GM21526 (cell line): ENCODE data around the gene MSI2.

ENCODE experiments used
- ATAC-seq: cut with Tn5 transposase; IDR thresholded peaks from one replicate; pipeline ENCODE4 v1.9.1; 2021; ENCODE audit warnings: moderate library complexity; ENCODE audit not compliant: unreplicated experiment, low FRiP score

Gene MSI2

GRCh38 chr17:57467801-57468200 lies 211.5 kb downstream of the MSI2 start:
- no peak for ATAC-seq

- no peak for ATAC-seq
These were observed 212.8 kb downstream of the MSI2 start for GRCh38 chr17:57468932-57469775.

GRCh38 chr17:57470906-57471305 lies 214.6 kb downstream of the MSI2 start:
- no peak for ATAC-seq

GRCh38 chr17:57471868-57472368 lies 215.6 kb downstream of the MSI2 start:
- no peak for ATAC-seq

GRCh38 chr17:57475796-57476195 lies 219.5 kb downstream of the MSI2 start:
- no peak for ATAC-seq

- no peak for ATAC-seq
These were observed 221.4 kb downstream of the MSI2 start for GRCh38 chr17:57477522-57478362.

GRCh38 chr17:57478478-57479250 lies 222.3 kb downstream of the MSI2 start:
- no peak for ATAC-seq

GRCh38 chr17:57480438-57481196 lies 224.3 kb downstream of the MSI2 start:
- no peak for ATAC-seq

- ATAC-seq: no peak
These were observed 225.6 kb downstream of the MSI2 start for GRCh38 chr17:57481910-57482391.

GRCh38 chr17:57482657-57483056 lies 226.3 kb downstream of the MSI2 start:
- ATAC-seq: no peak

GRCh38 chr17:57484081-57484666 lies 227.9 kb downstream of the MSI2 start:
- ATAC-seq: no peak

GRCh38 chr17:57484826-57485565 lies 228.7 kb downstream of the MSI2 start:
- ATAC-seq: no peak

- ATAC-seq: no peak
These were observed 229.2 kb downstream of the MSI2 start for GRCh38 chr17:57485566-57485865.

GRCh38 chr17:57485916-57486881 lies 229.9 kb downstream of the MSI2 start:
- ATAC-seq: no peak

GRCh38 chr17:57486882-57487301 lies 230.6 kb downstream of the MSI2 start:
- ATAC-seq: no peak

- ATAC-seq: no peak
These were observed 231.2 kb downstream of the MSI2 start for GRCh38 chr17:57487573-57487972.

GRCh38 chr17:57488856-57489255 lies 232.5 kb downstream of the MSI2 start:
- no peak for ATAC-seq

- no peak for ATAC-seq
These were observed 233.0 kb downstream of the MSI2 start for GRCh38 chr17:57489321-57489720.
